ENCODE results near the gene KMT2E. TPM values are rescaled to one million over a fixed set of nuclear protein-coding genes. Genes with fewer than 3 reads are reported as not detected.
A peak's percentile ranks its signal among the peaks of the same experiment; 100 is the strongest.

KMT2E gene
- total and polyA plus RNA-seq, 7 donors = 6.2 to 40.9 (median 24.0) TPM

DNA sequence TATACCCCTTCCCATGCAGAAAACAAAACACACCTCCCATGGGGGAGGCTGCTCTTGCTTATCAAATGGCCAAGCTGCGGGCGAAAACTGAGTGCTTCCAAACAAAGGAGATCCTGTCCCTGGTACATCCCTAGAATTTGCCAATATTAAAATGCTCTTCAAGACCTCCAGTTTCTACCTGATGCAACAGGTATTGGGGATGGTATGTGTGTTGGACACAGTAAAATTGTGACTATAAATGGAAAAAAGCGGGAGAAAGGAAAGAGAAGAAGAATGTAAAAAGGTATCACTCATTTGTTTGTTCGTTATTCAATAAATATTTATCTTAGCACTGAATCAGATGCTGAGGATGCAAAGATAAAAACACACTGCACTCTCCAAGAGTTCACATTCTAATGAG is 123.9 kb downstream of the KMT2E start:
- ATAC-seq (no peak), DNase-seq (no peak)
- TF ChIP-seq, protein P1, sequence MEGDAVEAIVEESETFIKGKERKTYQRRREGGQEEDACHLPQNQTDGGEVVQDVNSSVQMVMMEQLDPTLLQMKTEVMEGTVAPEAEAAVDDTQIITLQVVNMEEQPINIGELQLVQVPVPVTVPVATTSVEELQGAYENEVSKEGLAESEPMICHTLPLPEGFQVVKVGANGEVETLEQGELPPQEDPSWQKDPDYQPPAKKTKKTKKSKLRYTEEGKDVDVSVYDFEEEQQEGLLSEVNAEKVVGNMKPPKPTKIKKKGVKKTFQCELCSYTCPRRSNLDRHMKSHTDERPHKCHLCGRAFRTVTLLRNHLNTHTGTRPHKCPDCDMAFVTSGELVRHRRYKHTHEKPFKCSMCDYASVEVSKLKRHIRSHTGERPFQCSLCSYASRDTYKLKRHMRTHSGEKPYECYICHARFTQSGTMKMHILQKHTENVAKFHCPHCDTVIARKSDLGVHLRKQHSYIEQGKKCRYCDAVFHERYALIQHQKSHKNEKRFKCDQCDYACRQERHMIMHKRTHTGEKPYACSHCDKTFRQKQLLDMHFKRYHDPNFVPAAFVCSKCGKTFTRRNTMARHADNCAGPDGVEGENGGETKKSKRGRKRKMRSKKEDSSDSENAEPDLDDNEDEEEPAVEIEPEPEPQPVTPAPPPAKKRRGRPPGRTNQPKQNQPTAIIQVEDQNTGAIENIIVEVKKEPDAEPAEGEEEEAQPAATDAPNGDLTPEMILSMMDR (IDR thresholded peaks at IDR 0.05) = no peak
- H3K9me3 ChIP-seq = no peaks in the 10 kb centered on the region
- WGBS, 3 donors = 93 to 97% (median 95%) methylated on average over 4 of the region's 4 CpGs
- H3K27me3 ChIP-seq (ENCODE audit: insufficient read depth in 3 of 3, low read length in 2 of 3) = no peaks in the 10 kb centered on the region
- H3K4me1 ChIP-seq = peaks cover 7% of the 10 kb centered on the region
- H3K36me3 ChIP-seq (ENCODE audit: insufficient read depth in 1 of 2, low read depth in 1 of 2) = peaks cover 4 to 60% of the 10 kb centered on the region in 2 donors
- H3K4me3 ChIP-seq = no peak overlapping the region
- H3K27ac ChIP-seq = no peak overlapping the region
- intact Hi-C loops (cut with DNase I) = loop anchor here in 1 of 2 donors (10.0 kb wide), 1 partner anchor 357 kb away; no protein-coding TSS in a partner anchor

DNA sequence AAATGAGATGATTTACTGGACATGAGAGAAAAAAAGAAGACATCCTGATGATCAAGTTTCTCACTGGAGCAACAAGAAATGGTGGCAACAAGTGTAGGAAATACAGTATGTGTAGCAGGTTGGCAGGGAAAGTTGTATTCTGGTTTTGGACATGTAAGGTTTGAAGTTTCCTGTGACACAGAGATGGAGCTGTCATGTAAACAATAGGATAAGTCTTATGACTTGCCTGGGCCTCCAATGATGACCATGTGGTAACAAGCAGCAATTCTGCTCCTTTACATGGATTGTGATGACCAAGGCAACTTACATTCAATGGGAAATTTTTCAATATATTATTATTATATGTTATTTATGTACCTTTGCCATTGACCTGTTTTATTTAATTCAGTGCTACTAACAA is 125.4 kb downstream of the KMT2E start:
- TF ChIP-seq, protein P1 (IDR thresholded peaks at IDR 0.05) = no peak
- intact Hi-C loops (cut with DNase I) = loop anchor here in 1 of 2 donors (10.0 kb wide), 1 partner anchor 355 kb away; no protein-coding TSS in a partner anchor
- no peaks in the 10 kb centered on the region for H3K9me3 ChIP-seq
- no peaks in the 10 kb centered on the region for H3K27me3 ChIP-seq (ENCODE audit: insufficient read depth in 3 of 3, low read length in 2 of 3)
- DNase-seq (no peak), ATAC-seq (no peak)
- peaks cover 4 to 65% of the 10 kb centered on the region in 2 donors for H3K36me3 ChIP-seq (ENCODE audit: insufficient read depth in 1 of 2, low read depth in 1 of 2)
- no peak overlapping the region for H3K4me3 ChIP-seq
- H3K27ac ChIP-seq = no peak overlapping the region
- H3K4me1 ChIP-seq = peaks cover 7% of the 10 kb centered on the region

DNA sequence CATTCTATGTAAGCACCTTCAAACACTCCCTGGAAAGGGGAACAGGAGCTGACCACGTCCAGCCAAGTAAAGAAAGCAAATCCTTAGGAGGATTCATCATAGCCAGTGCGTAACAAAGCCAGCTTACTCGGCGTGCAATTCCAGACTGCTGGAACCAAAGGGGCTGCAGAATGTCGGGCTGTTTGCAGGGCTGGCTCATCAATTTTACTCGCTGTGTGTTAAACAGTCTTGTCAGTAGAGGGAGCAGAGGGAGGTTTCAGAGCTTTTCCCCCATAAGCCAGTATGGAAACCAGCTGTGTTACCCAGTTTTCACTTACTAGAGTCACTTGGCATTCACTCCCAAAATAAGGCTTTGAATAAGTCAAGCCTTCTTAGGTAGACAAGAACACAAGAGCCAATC is 127.1 kb downstream of the KMT2E start:
- DNase-seq = no peak

DNA sequence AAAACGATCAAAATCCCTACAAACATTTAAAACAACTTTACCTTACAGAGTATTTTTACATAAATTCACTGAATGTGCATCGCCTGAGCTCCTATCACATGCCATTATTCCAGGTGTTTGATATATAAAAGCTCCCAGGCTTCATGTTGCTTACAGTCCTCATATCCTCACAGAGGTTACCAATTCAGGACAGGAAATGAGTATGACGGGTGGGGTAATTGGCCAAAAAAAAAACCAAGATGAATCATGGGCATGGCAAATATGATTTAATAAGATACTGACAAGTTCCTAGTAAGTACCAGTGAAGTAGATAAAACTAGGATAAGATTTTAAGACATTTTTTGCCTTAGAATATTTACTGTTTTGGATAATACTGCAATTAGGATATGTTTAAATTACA is 135.8 kb downstream of the KMT2E start:
- Histone ChIP-seq H3K27ac (no peak overlapping the region), H3K36me3 (ENCODE audit: insufficient read depth in 1 of 2, low read depth in 1 of 2) (peaks cover 0 to 5% of the 10 kb centered on the region in 2 donors), H3K27me3 (ENCODE audit: insufficient read depth in 3 of 3, low read length in 2 of 3) (no peaks in the 10 kb centered on the region), H3K9me3 (no peaks in the 10 kb centered on the region), H3K4me3 (no peak overlapping the region), H3K4me1 (peaks cover 12% of the 10 kb centered on the region)
- peak in 2 of 4 donors; percentile 32 to 35 for ATAC-seq
- intact Hi-C loops (cut with DNase I) = loop anchor here in 1 of 2 donors (10.0 kb wide), 2 partner anchors 185 to 275 kb away; no protein-coding TSS in a partner anchor
- WGBS, 3 donors = 69 to 81% (median 76%) methylated on average over 3 of the region's 3 CpGs
- no peak for DNase-seq
- TF ChIP-seq, protein P1 (IDR thresholded peaks at IDR 0.05) = no peak

More for the DNA sequence above, 127.1 kb downstream of the KMT2E start:
- Histone ChIP-seq H3K4me3 (no peak overlapping the region), H3K4me1 (peaks cover 7% of the 10 kb centered on the region), H3K27me3 (ENCODE audit: insufficient read depth in 3 of 3, low read length in 2 of 3) (no peaks in the 10 kb centered on the region), H3K27ac (no peak overlapping the region), H3K9me3 (no peaks in the 10 kb centered on the region), H3K36me3 (ENCODE audit: insufficient read depth in 1 of 2, low read depth in 1 of 2) (peaks cover 4 to 65% of the 10 kb centered on the region in 2 donors)
- TF ChIP-seq, protein P1 (IDR thresholded peaks at IDR 0.05) = no peak
- 50 to 67% (median 50%) methylated on average over 6 of the region's 6 CpGs for WGBS, 3 donors
- ATAC-seq = peak in 2 of 4 donors; percentile 26 to 47
- intact Hi-C loops (cut with DNase I) = no loop called here

DNA sequence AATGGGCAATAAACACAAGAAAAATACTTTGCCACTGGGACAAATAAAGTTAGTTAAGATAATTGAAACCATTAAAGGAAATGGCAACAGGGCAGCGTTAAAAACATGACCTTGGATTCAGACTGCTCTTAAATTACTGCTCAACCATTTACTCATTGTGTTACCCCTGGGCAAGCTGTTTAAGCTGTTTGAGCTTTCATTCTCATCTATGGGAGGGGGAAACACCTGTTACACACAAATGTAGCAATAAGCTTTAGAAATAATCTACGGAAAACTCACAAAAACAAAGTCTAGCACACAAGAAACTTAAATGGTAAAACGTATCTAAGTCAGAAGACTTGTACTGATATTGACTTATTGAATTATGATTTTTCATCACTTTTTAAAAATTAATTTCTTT is 137.1 kb downstream of the KMT2E start:
- DNase-seq (no peak), ATAC-seq (no peak)
- intact Hi-C loops (cut with DNase I) = loop anchor here in 1 of 2 donors (10.0 kb wide), 2 partner anchors 184 to 274 kb away; no protein-coding TSS in a partner anchor
- no peak overlapping the region for H3K4me3 ChIP-seq
- H3K27ac ChIP-seq = no peak overlapping the region
- TF ChIP-seq, protein P1 (IDR thresholded peaks at IDR 0.05) = no peak
- H3K36me3 ChIP-seq (ENCODE audit: insufficient read depth in 1 of 2, low read depth in 1 of 2) = peaks cover 0 to under 1% of the 10 kb centered on the region in 2 donors
- no peaks in the 10 kb centered on the region for H3K9me3 ChIP-seq
- no peaks in the 10 kb centered on the region for H3K27me3 ChIP-seq (ENCODE audit: insufficient read depth in 3 of 3, low read length in 2 of 3)
- 69 to 78% (median 77%) methylated on average over 3 of the region's 3 CpGs for WGBS, 3 donors
- H3K4me1 ChIP-seq = peaks cover 12% of the 10 kb centered on the region
